Nephron progenitor cell (in vitro differentiated cells): ENCODE results near the gene HNRNPLL.

Experiments used
- DNase-seq: peaks from one replicate; pipeline ENCODE4 v3.0.0; 2021
- H3K27ac Mint-ChIP-seq: 2 replicates; pipeline ENCODE4 v1.8.0; 2021; ENCODE audit warnings: mild to moderate bottlenecking, moderate library complexity, mixed read lengths
- H3K27me3 Mint-ChIP-seq: 2 replicates; pipeline ENCODE4 v1.8.0; 2021; ENCODE audit warnings: mild to moderate bottlenecking, low read depth, mixed read lengths; ENCODE audit not compliant: poor library complexity
- H3K36me3 Mint-ChIP-seq: 2 replicates; pipeline ENCODE4 v1.8.0; 2021; ENCODE audit warnings: low read depth, mixed read lengths
- H3K4me1 Mint-ChIP-seq: 2 replicates; pipeline ENCODE4 v1.8.0; 2021; ENCODE audit warnings: mixed read lengths
- H3K4me3 Mint-ChIP-seq: 2 replicates; pipeline ENCODE4 v1.8.0; 2021; ENCODE audit warnings: mild to moderate bottlenecking, moderate library complexity, mixed read lengths
- H3K9me3 Mint-ChIP-seq: 2 replicates; pipeline ENCODE4 v1.8.0; 2021; ENCODE audit warnings: mild to moderate bottlenecking, moderate library complexity, mixed read lengths
- TF ChIP-seq, protein P1 (sequence below): fragments of 200-600 bp; sonication (generic); IDR thresholded peaks from 2 replicates; pipeline ENCODE4 v1.5.0; 2021; ENCODE audit warnings: antibody characterized with exemption

The HNRNPLL gene

DNA sequence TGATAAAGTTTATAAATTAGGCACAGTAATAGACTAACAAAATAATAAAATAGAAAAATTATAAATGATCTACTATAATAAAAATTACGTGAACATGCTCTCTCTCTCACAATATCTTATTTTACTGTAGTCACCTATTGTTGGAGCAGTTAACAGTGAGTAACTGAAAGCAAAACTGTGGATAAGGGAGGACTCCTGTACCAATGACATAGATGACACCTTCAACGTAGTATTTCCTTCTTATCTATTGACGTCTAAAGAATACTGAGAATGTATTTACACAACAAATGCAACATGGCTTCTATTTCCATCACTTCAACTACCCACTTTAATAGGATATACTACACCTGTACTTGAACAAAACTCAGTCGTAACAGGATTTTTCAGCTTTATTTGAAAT lies 31.5 kb downstream of the HNRNPLL start:
- Mint-ChIP-seq H3K4me1 (no peaks in the 10 kb centered on the region), H3K27ac (no peak overlapping the region), H3K4me3 (no peak overlapping the region), H3K36me3 (peaks cover 51% of the 10 kb centered on the region), H3K27me3 (no peaks in the 10 kb centered on the region), H3K9me3 (no peaks in the 10 kb centered on the region)
- no peak for DNase-seq
- TF ChIP-seq, protein P1, sequence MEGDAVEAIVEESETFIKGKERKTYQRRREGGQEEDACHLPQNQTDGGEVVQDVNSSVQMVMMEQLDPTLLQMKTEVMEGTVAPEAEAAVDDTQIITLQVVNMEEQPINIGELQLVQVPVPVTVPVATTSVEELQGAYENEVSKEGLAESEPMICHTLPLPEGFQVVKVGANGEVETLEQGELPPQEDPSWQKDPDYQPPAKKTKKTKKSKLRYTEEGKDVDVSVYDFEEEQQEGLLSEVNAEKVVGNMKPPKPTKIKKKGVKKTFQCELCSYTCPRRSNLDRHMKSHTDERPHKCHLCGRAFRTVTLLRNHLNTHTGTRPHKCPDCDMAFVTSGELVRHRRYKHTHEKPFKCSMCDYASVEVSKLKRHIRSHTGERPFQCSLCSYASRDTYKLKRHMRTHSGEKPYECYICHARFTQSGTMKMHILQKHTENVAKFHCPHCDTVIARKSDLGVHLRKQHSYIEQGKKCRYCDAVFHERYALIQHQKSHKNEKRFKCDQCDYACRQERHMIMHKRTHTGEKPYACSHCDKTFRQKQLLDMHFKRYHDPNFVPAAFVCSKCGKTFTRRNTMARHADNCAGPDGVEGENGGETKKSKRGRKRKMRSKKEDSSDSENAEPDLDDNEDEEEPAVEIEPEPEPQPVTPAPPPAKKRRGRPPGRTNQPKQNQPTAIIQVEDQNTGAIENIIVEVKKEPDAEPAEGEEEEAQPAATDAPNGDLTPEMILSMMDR = no peak

DNA sequence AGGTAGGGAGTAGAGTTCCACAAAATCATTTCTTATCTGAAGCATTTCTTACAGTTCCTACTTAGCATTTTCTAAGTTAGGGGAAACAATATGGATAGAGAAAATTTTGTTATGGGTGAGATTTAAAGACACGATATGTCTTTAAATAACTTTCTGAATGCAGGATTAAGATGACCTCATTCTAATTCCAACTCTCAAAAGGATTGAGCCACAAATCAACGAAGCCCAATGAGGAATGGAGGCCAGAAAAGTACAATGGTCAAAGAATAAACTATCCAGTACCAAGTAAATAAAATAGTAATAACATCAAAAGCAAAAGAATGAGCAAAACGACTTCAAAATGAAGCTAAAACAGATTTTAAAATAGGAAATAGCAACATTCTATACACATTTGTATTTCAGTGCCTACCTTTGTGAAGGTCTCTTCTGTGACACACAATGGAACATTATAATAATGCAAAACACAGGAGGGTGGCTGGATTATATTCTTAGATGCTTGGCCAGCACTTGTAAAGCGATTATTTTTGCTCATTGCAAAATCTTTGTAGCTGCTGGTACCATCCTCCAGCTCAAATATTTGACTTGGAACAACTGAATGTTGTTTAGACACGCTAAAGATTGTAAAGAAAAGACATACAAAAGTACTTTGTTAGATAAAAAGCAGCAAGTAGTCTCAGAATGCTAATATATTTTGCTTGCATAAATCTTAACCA lies 33.8 kb downstream of the HNRNPLL start:
- Mint-ChIP-seq H3K36me3 (peaks cover 65% of the 10 kb centered on the region), H3K4me1 (no peaks in the 10 kb centered on the region), H3K27ac (no peak overlapping the region), H3K4me3 (no peak overlapping the region), H3K27me3 (no peaks in the 10 kb centered on the region), H3K9me3 (no peaks in the 10 kb centered on the region)
- DNase-seq = no peak
- TF ChIP-seq, protein P1 = no peak

DNA sequence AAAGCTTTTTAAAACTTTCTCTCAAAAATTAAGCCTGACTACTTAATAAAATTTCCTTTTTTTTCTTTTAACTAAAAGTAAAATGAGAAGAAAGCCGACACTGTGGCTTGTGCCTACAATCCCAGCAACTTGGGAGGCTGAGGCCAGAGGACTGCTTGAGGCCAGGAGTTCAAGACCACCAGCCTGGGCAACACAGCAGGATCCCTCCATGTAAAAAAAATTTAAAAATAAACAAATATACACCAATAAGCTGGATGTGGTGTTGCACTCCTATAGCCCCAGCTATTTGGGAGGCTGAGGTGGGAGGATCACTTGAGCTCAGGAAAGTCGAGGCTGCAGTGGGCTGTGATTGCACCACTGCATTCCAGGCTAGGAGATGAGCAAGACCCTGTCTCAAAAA lies 37.4 kb downstream of the HNRNPLL start:
- Mint-ChIP-seq H3K4me1 (no peaks in the 10 kb centered on the region), H3K4me3 (no peak overlapping the region), H3K27me3 (no peaks in the 10 kb centered on the region), H3K27ac (no peak overlapping the region), H3K36me3 (peaks cover 71% of the 10 kb centered on the region), H3K9me3 (no peaks in the 10 kb centered on the region)
- DNase-seq = no peak
- TF ChIP-seq, protein P1 = no peak

DNA sequence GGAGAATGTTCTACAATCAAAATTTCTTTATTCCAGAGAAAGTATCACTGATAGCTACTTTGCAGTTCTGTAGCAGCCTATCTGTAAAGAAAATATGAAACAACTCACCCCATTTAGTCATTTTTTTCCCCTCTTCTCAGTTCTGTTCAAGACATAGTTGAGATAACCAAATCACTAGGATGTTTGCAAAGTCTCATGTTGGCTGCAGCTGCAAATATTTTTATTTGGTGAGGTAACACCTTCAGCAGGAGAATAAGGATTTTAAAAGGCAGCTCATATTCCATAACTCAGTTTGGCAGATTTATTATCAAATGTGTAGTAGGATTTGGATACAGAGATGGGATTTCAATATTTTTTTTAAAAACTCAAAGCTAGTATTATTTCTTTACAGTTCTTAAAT lies 41.0 kb downstream of the HNRNPLL start:
- no peak for DNase-seq
- TF ChIP-seq, protein P1 = no peak
- Mint-ChIP-seq H3K9me3 (no peaks in the 10 kb centered on the region), H3K36me3 (peaks cover 51% of the 10 kb centered on the region), H3K4me3 (no peak overlapping the region), H3K27me3 (no peaks in the 10 kb centered on the region), H3K4me1 (no peaks in the 10 kb centered on the region), H3K27ac (no peak overlapping the region)

DNA sequence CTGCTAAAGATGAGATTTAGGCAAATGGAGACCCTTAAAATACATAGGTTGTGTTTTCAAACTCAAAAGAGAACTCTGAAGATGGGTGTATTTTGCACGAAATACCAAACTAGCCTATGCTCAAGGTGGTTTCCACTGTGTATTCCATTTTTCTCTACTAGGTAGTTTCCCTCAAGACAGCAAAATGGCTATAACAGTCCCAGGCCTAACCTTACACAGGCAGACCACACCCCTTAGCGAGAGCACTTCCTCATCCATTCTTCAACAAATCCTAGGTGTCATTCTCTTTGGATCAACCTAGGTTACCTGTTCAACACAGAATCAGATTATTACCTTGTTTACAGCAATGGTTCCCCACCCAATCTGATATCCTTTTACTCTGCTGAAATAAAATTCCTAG lies 42.6 kb downstream of the HNRNPLL start:
- Mint-ChIP-seq H3K9me3 (no peaks in the 10 kb centered on the region), H3K27ac (no peak overlapping the region), H3K36me3 (peaks cover 48% of the 10 kb centered on the region), H3K27me3 (no peaks in the 10 kb centered on the region), H3K4me1 (no peaks in the 10 kb centered on the region), H3K4me3 (no peak overlapping the region)
- no peak for DNase-seq
- TF ChIP-seq, protein P1 = no peak

DNA sequence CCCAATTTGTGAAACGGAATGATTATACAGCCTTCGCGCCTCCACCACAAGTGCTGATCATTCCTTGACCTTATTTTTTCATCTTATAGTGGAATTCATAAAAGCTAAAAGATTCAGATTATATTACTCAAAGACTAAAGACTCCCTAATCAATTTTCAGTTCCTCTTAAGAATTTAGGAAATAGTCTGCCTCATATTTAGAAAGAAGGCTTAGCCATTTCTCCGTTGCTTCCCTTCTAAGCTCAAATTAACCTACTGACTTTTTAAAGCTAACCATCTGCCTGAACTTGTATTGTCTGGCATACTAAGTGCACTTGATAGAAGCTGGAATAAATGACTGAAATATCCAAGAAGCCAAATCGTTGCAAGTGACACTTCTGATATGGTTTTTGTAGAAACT lies 44.7 kb downstream of the HNRNPLL start:
- DNase-seq = no peak
- no peak overlapping the region for H3K4me3 Mint-ChIP-seq

More for the DNA sequence above, 44.7 kb downstream of the HNRNPLL start:
- Mint-ChIP-seq H3K9me3 (no peaks in the 10 kb centered on the region), H3K4me1 (no peaks in the 10 kb centered on the region), H3K27me3 (no peaks in the 10 kb centered on the region), H3K36me3 (peaks cover 45% of the 10 kb centered on the region), H3K27ac (no peak overlapping the region)
- TF ChIP-seq, protein P1 = no peak
